Heart right ventricle (tissue), 16 donors: ENCODE measurements around the gene DIS3L2. TPM values are rescaled to one million over a fixed set of nuclear protein-coding genes. Genes with fewer than 3 reads are reported as not detected.

ENCODE experiments used
- ATAC-seq, 8 donors: fragments of 200-7000 bp; cut with Tn5 transposase; one replicate each; pipeline ENCODE4 v1.9.1; 2020; ENCODE audit warnings: mild to moderate bottlenecking in 8 of 8, moderate library complexity in 8 of 8, moderate number of reproducible peaks in 1 of 8
- DNase-seq, 2 donors: peaks; one replicate each; pipeline ENCODE4 v3.0.0-alpha.2; 2020
- H3K27ac ChIP-seq, 10 donors: fragments of 200-600 bp; sonication (generic) in 2 of 10; one replicate each; pipeline versions ENCODE4 v1.5.0 to v1.8.0; 2020 to 2022; ENCODE audit warnings: mild to moderate bottlenecking in 3 of 10
- H3K27me3 ChIP-seq, 7 donors: fragments of 200-600 bp; one replicate each; pipeline ENCODE4 v1.8.0; 2021 to 2022; ENCODE audit warnings: mild to moderate bottlenecking in 2 of 7
- H3K36me3 ChIP-seq, 9 donors: fragments of 200-600 bp; sonication (generic) in 1 of 9; one replicate each; pipeline versions ENCODE4 v1.5.0 to v1.8.0; 2020 to 2022; ENCODE audit warnings: mild to moderate bottlenecking in 2 of 9
- H3K4me1 ChIP-seq, 9 donors: fragments of 200-600 bp; sonication (generic) in 1 of 9; one replicate each; pipeline versions ENCODE4 v1.5.0 to v1.8.0; 2020 to 2022; ENCODE audit warnings: mild to moderate bottlenecking in 4 of 9
- H3K4me3 ChIP-seq, 10 donors: fragments of 200-600 bp; sonication (generic) in 2 of 10; one replicate each; pipeline versions ENCODE4 v1.5.0 to v1.8.0; 2020 to 2022; ENCODE audit warnings: mild to moderate bottlenecking in 7 of 10, moderate library complexity in 2 of 10
- H3K9me3 ChIP-seq, 11 donors: fragments of 200-600 bp in 10 of 11; sonication (generic) in 2 of 11; one replicate each; pipeline versions ENCODE4 v1.5.0 to v1.8.0; 2013 to 2022; ENCODE audit warnings: mild to moderate bottlenecking in 2 of 11, control low read depth in 1 of 11, moderate library complexity in 1 of 11
- CTCF ChIP-seq, 9 donors: fragments of 200-600 bp; sonication (generic) in 2 of 9; IDR thresholded peaks; one replicate each; pipeline versions ENCODE4 v1.5.0 to v1.8.0; 2021 to 2022; ENCODE audit warnings: antibody characterized with exemption in 9 of 9, mild to moderate bottlenecking in 5 of 9, moderate library complexity in 1 of 9
- WGBS, 2 donors: extraction: QIAGEN DNeasy Blood & Tissue Kit; methylation state at CpG; one replicate each; pipeline ENCODE4 v1.1.7; 2013; ENCODE audit warnings: inconsistent platforms in 1 of 2; 5-methylcytosine and 5-hydroxymethylcytosine counted together
- intact Hi-C, 10 donors: fragments of 100-400 bp; cut with DNase I; formaldehyde crosslinking; loops; one replicate each; pipeline versions ENCODE4 v1.11.1 to v1.14.2; 2022
- polyA plus RNA-seq, 2 donors: library from polyadenylated mRNA; stranded (reverse); fragments of 200-250 nt; gene quantifications; one replicate each; pipeline ENCODE4 v1.2.3, GENCODE V29; 2013
- total RNA-seq, 10 donors: library from RNA; stranded (reverse); fragmentation: NEBNext Ultra II Directional in 3 of 10; extraction: Animal tissue kit (Norgen Biotek cat#: 25700) in 3 of 10; gene quantifications; one replicate each; pipeline versions ENCODE4 v1.2.1 to v1.2.4, GENCODE V29; 2021 to 2023
- donor health status: Arrhythmogenic right ventricular cardiomyopathy.
- donor health status: ischemic (EF 13 %, LVEDD 7.1; RV severe dilation, severe dysfunction).
- donor health status: healthy with polysubstance abuse.
- donor health status: DM: no; HTN: yes; CAD: no.
- donor health status: DM: no; HTN: no; CAD: no.
- donor health status: ischemic (EF 25% LVEDD 6.9; RV normal size, moderate dysfunction).
- donor health status: ischemic (EF 25% LVEDD 5.7; RV mildly dilated, moderate dysfunction).
- donor health status: healthy.
- donor health status: DM: yes; HTN: yes; CAD: no.
- donor health status: Ischemic cardiomyopathy.
- donor health status: ischemic (EF 35%, LVEDD 5.7; RV mildly dilated, moderate dysfunction).
- donor health status: nonischemic (EF 11% LVEDD 7.7; RV severe dilation, severe dysfunction).
- donor health status: DM: yes; HTN: yes; CAD: no.
- donor health status: PGD.
- donor health status: ischemic (EF 29% LVEDD 5.4; RV normal size, mild dysfunction).
- donor health status: nonischemic (EF 23%, LVEDD 6.1; RV moderate dilation, normal function).

Gene DIS3L2
- total and polyA plus RNA-seq, 12 donors, result 9.5 to 24.5 (median 18.5) TPM

DNA sequence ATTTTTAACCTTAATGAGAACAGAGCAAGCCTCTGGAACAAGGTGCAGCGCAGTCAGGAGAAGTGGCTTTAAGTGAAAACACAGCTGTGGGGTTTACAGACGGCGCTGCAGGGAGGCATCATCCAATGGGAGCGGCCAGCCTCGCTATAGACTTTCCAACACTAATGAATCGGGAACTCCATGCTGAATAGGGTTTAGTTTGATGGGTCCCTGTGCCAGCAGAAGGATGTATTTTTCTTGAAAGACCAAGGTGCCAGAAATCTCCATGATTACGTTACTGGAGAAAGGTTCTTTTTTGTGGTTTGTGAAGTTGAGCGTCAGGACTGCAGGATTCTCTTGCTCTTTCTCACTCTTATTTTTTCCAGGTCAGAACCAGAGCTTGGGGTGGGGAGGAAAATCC is 329.2 kb downstream of the DIS3L2 start:
- H3K4me1 ChIP-seq, result peaks cover 0 to 5% (median 0%) of the 10 kb centered on the region in 9 donors
- DNase-seq (no peak), ATAC-seq (no peak)
- no peaks in the 10 kb centered on the region for H3K27me3 ChIP-seq
- no peak overlapping the region for H3K4me3 ChIP-seq
- H3K27ac ChIP-seq, result no peak overlapping the region
- H3K36me3 ChIP-seq, result peaks cover 0 to 20% (median 0%) of the 10 kb centered on the region in 9 donors
- no peak for TF ChIP-seq CTCF (IDR thresholded peaks at IDR 0.05)
- no peaks in the 10 kb centered on the region for H3K9me3 ChIP-seq
- intact Hi-C loops, result no loop called here
- 96 to 97% methylated on average over 8 of the region's 8 CpGs for WGBS, 2 donors

GRCh38 chr2:232291343-232291742 is 329.8 kb downstream of the DIS3L2 start:
- H3K27me3 ChIP-seq, result no peaks in the 10 kb centered on the region
- peaks cover 0 to 20% (median 0%) of the 10 kb centered on the region in 9 donors for H3K36me3 ChIP-seq
- intact Hi-C loops, result no loop called here
- ATAC-seq, result no peak
- no peak overlapping the region for H3K4me3 ChIP-seq
- WGBS, 2 donors, result 80 to 86% methylated on average over 2 of the region's 2 CpGs
- H3K4me1 ChIP-seq, result peaks cover 0 to 5% (median 0%) of the 10 kb centered on the region in 9 donors
- DNase-seq, result no peak
- H3K9me3 ChIP-seq, result no peaks in the 10 kb centered on the region
- no peak overlapping the region for H3K27ac ChIP-seq
- TF ChIP-seq CTCF (IDR thresholded peaks at IDR 0.05), result no peak

DNA sequence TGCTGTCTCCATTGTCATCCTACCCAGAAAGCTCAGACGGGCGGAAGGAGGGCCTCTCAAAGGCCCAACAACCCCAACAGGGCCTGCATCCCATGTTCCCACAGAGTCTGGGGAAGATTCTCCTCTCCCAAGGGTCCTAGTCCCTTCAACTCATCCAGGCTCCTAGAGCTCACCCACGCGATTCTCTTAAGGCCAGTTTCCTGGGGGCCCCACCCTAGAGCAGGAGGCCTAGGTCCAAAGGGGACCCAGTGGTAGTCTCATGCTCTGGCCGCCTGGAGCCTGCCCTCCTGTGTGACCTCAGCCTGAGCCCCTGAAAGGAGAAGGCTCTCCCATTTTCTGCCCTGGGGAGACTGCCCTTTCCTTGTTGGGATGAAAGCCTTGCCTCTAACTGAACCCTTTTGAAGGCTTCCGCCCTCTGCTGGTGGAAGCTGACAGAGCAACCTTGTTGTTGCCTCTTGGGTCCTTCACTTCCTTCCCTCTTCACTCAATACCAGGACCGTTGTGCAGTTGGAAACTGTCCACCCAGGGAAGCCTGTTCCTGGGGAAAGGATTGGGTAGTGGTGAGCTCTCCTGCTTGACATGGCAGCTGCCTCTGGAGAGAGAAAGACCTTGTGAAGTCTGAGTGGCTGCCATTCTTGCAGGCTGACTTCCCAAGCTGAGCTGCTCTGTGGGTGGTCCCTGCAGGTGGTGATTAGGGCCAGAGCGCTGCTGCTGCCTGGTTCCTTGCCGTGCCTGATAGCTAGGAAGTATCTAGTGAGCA is 331.1 kb downstream of the DIS3L2 start:
- TF ChIP-seq CTCF (IDR thresholded peaks at IDR 0.05), result peak in 8 of 9 donors; percentile 16 to 81 (median 58)
- Histone ChIP-seq H3K36me3 (peaks cover 0 to 20% (median 0%) of the 10 kb centered on the region in 9 donors), H3K27me3 (no peaks in the 10 kb centered on the region), H3K9me3 (no peaks in the 10 kb centered on the region), H3K27ac (no peak overlapping the region), H3K4me1 (peaks cover 0 to 5% (median 0%) of the 10 kb centered on the region in 9 donors), H3K4me3 (no peak overlapping the region)
- ATAC-seq (peak in 4 of 8 donors; percentile 33 to 64 (median 42)), DNase-seq (peak; percentile 36 to 43)
- intact Hi-C loops, result no loop called here
- WGBS, 2 donors, result 84% methylated on average over 9 of the region's 9 CpGs

GRCh38 chr2:232293191-232293590 is 331.7 kb downstream of the DIS3L2 start:
- DNase-seq (no peak), ATAC-seq (no peak)
- Histone ChIP-seq H3K4me3 (no peak overlapping the region), H3K36me3 (peaks cover 0 to 24% (median 0%) of the 10 kb centered on the region in 9 donors), H3K4me1 (peaks cover 0 to 5% (median 0%) of the 10 kb centered on the region in 9 donors), H3K27ac (no peak overlapping the region), H3K27me3 (no peaks in the 10 kb centered on the region), H3K9me3 (no peaks in the 10 kb centered on the region)
- no peak for TF ChIP-seq CTCF (IDR thresholded peaks at IDR 0.05)
- intact Hi-C loops, result no loop called here
- 95 to 99% methylated on average over 6 of the region's 6 CpGs for WGBS, 2 donors
